Sigmoid colon (tissue), 7 donors: ENCODE results near the gene TBX19. TPM values are rescaled to one million over a fixed set of nuclear protein-coding genes. Genes with fewer than 3 reads are reported as not detected.

Source experiments
- DNase-seq: peaks from one replicate; pipeline ENCODE4 v3.0.0-alpha.2; 2019
- H3K27ac ChIP-seq, 4 donors: fragments of 200-600 bp; sonication (generic); one replicate each; pipeline ENCODE4 v1.5.1; 2016 to 2019; ENCODE audit warnings: mild to moderate bottlenecking in 1 of 4
- H3K27me3 ChIP-seq, 3 donors: fragments of 200-600 bp; sonication (generic); one replicate each; pipeline ENCODE4 v1.5.1; 2019; ENCODE audit warnings: mild to moderate bottlenecking in 1 of 3
- H3K36me3 ChIP-seq, 4 donors: fragments of 200-600 bp; sonication (generic); one replicate each; pipeline ENCODE4 v1.5.1; 2016 to 2019
- H3K4me1 ChIP-seq, 4 donors: fragments of 200-600 bp; sonication (generic); one replicate each; pipeline ENCODE4 v1.5.1; 2017 to 2019
- H3K4me3 ChIP-seq, 4 donors: fragments of 200-600 bp; sonication (generic); one replicate each; pipeline ENCODE4 v1.5.1; 2017 to 2019; ENCODE audit warnings: mild to moderate bottlenecking in 2 of 4, moderate library complexity in 1 of 4
- H3K9me3 ChIP-seq, 4 donors: fragments of 200-600 bp in 3 of 4; sonication (generic) in 3 of 4; one replicate each; pipeline versions ENCODE4 v1.5.1 to v1.6.1; 2013 to 2019
- EP300 ChIP-seq, 4 donors: sonication (generic); formaldehyde crosslinking; IDR thresholded peaks; one replicate each; pipeline ENCODE4 v1.6.1; 2017; ENCODE audit warnings: antibody characterized with exemption in 4 of 4
- POLR2A ChIP-seq, 2 donors: fragments of 450-650 bp; IDR thresholded peaks; one replicate each; pipeline ENCODE4 v1.6.1; 2016; ENCODE audit warnings: antibody characterized with exemption in 2 of 2, mild to moderate bottlenecking in 2 of 2, moderate library complexity in 2 of 2
- POLR2AphosphoS5 ChIP-seq, 4 donors: sonication (generic); formaldehyde crosslinking; IDR thresholded peaks; one replicate each; pipeline ENCODE4 v1.6.1; 2017; ENCODE audit warnings: antibody characterized with exemption in 4 of 4
- WGBS, 2 donors: extraction: QIAGEN DNeasy Blood & Tissue Kit; methylation state at CpG; one replicate each; pipeline ENCODE4 v1.1.7; 2013; 5-methylcytosine and 5-hydroxymethylcytosine counted together
- intact Hi-C: fragments of 100-400 bp; cut with DNase I; formaldehyde crosslinking; loops from one replicate; pipeline ENCODE4 v1.15.1; 2023
- polyA plus RNA-seq, 3 donors: library from polyadenylated mRNA; stranded (reverse); fragments of 200-250 nt; gene quantifications; one replicate each; pipeline ENCODE4 v1.2.3, GENCODE V29; 2013
- total RNA-seq, 4 donors: library from RNA; depleted of rRNA; stranded (reverse); fragments of >200 nt; gene quantifications; one replicate each; pipeline ENCODE4 v1.1.0, GENCODE V29; 2016
- TF ChIP-seq, protein P1 (sequence below), 4 experiments: fragments of 450-650 bp in 3 of 4; fragments of 200-600 bp in 1 of 4; IDR thresholded peaks; one replicate each; pipeline ENCODE4 v1.5.1; 2016 to 2019; ENCODE audit warnings: antibody characterized with exemption in 4 of 4, mild to moderate bottlenecking in 3 of 4, moderate library complexity in 2 of 4
- donor health status: healthy with polysubstance abuse.
- donor health status: Bipolar disorder and iron deficiency.
- donor health status: healthy.

The TBX19 gene
- total and polyA plus RNA-seq, 7 donors: 0.46 to 5.3 (median 2.7) TPM

DNA sequence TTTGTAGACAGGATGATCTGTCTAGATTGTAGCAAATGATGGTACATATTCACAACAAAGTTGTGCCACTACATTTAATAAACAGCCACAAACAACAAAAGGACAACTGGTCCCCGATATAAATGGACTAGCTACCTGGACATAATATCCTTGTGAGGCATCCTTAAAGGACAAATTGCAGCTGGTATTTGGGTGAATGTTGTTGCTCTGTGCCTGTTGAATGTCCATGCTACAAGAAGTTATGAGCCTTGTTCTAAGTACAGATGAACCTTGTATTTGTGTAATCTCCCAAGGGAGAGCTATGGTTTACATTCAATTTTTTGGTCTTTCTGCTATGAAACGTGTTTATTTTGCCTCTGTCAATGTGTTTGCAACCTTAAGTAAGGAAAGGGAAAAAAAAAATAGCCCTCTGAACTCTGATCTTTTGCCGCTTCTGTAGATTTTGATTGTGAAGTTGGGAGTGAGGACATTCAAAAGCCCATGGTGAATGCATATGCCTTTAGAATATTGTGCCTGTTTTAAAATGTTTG lies 28.4 kb upstream of the TBX19 start:
- 82 to 85% methylated on average over 3 of the region's 3 CpGs for WGBS, 2 donors
- Histone ChIP-seq H3K36me3 (peaks cover 0 to 23% (median 4%) of the 10 kb centered on the region in 4 donors), H3K4me3 (no peak overlapping the region), H3K4me1 (peaks cover 0 to 20% (median 8%) of the 10 kb centered on the region in 4 donors), H3K27me3 (no peaks in the 10 kb centered on the region), H3K9me3 (peaks cover 0 to 10% (median 4%) of the 10 kb centered on the region in 4 donors), H3K27ac (no peak overlapping the region)
- intact Hi-C loops: no loop called here
- no peak for DNase-seq
- no peak for TF ChIP-seq POLR2A (IDR thresholded peaks at IDR 0.05)
- TF ChIP-seq, protein P1, sequence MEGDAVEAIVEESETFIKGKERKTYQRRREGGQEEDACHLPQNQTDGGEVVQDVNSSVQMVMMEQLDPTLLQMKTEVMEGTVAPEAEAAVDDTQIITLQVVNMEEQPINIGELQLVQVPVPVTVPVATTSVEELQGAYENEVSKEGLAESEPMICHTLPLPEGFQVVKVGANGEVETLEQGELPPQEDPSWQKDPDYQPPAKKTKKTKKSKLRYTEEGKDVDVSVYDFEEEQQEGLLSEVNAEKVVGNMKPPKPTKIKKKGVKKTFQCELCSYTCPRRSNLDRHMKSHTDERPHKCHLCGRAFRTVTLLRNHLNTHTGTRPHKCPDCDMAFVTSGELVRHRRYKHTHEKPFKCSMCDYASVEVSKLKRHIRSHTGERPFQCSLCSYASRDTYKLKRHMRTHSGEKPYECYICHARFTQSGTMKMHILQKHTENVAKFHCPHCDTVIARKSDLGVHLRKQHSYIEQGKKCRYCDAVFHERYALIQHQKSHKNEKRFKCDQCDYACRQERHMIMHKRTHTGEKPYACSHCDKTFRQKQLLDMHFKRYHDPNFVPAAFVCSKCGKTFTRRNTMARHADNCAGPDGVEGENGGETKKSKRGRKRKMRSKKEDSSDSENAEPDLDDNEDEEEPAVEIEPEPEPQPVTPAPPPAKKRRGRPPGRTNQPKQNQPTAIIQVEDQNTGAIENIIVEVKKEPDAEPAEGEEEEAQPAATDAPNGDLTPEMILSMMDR (IDR thresholded peaks at IDR 0.05): no peak
- TF ChIP-seq POLR2AphosphoS5 (IDR thresholded peaks at IDR 0.05): no peak
- no peak for TF ChIP-seq EP300 (IDR thresholded peaks at IDR 0.05)

DNA sequence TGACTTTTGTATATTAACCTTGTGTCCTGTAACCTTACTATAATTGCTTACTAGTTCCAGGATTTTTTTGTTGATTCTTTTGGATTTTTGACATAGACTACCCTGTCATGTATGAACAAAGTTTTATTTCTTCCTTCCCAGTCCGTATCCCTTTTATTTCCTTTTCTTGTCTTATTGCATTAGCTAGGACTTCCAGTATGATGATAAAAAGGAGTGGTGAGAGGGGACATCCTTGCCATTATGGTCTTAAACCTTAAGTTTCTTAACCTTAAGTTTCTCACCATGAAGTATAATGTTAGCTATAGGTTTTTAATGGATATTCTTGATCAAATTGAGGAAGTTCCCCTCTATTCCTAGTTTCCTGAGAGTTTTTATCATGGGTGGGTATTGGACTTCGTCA lies 24.5 kb upstream of the TBX19 start:
- H3K4me3 ChIP-seq: no peak overlapping the region
- H3K36me3 ChIP-seq: peaks cover 0 to under 1% (median 0%) of the 10 kb centered on the region in 4 donors
- DNase-seq: no peak
- no peaks in the 10 kb centered on the region for H3K27me3 ChIP-seq
- TF ChIP-seq POLR2A (IDR thresholded peaks at IDR 0.05) (no peak), POLR2AphosphoS5 (IDR thresholded peaks at IDR 0.05) (no peak)
- WGBS, 2 donors: 96 to 98% methylated on average over 2 of the region's 2 CpGs
- peaks cover 0 to 10% (median 4%) of the 10 kb centered on the region in 4 donors for H3K9me3 ChIP-seq
- H3K27ac ChIP-seq: no peak overlapping the region
- H3K4me1 ChIP-seq: peaks cover 0 to 14% (median 6%) of the 10 kb centered on the region in 4 donors
- intact Hi-C loops: no loop called here

DNA sequence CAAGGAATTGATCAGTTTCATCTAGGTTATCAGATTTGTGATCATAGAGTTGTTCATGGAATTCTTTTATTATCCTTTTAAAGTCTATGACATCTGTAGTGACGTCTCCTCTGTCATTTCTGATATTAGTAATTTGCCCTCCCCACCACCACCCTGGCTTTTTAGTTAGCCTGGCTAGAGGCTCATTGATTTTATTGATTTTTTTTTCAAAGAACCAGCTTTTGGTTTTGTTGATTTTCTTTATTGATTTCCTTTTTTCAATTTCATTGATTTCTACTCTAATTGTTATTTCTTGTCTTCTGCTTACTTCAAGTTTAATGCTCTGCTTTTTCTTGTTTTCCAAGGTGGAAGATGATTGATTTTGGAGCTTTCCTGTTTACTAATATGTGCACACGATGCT lies 23.3 kb upstream of the TBX19 start:
- Histone ChIP-seq H3K9me3 (peaks cover 0 to 10% (median 4%) of the 10 kb centered on the region in 4 donors), H3K4me3 (no peak overlapping the region), H3K27ac (no peak overlapping the region), H3K36me3 (no peaks in the 10 kb centered on the region), H3K27me3 (no peaks in the 10 kb centered on the region), H3K4me1 (peaks cover 0 to 11% (median 4%) of the 10 kb centered on the region in 4 donors)
- intact Hi-C loops: no loop called here
- no peak for DNase-seq
- 70 to 72% methylated on average over 2 of the region's 2 CpGs for WGBS, 2 donors
- TF ChIP-seq, protein P1 (IDR thresholded peaks at IDR 0.05): no peak
- TF ChIP-seq POLR2AphosphoS5 (IDR thresholded peaks at IDR 0.05) (no peak), EP300 (IDR thresholded peaks at IDR 0.05) (no peak), POLR2A (IDR thresholded peaks at IDR 0.05) (no peak)

DNA sequence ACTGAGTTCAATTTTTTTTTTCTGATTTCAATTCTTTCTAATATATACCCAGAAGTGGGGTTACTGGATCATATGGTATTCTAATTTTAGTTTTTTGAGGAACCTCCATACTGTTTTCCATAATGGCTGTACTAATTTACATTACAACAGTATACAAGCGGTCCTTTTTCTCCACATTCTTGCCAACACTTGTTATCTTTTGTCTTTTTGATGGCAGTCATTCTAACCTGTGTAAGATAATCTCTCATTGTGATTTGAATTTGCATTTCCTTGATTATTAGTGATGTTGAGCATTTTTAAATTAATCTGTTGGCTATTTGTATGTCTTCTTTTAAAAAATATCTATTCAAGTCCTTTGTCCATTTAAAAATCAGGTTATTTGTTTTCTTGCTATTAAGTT lies 21.1 kb upstream of the TBX19 start:
- Histone ChIP-seq H3K27me3 (no peaks in the 10 kb centered on the region), H3K36me3 (no peaks in the 10 kb centered on the region), H3K9me3 (peaks cover 0 to 10% (median 4%) of the 10 kb centered on the region in 4 donors), H3K4me3 (no peak overlapping the region), H3K27ac (no peak overlapping the region), H3K4me1 (peaks cover 0 to 8% (median 3%) of the 10 kb centered on the region in 4 donors)
- WGBS, 2 donors: 97 to 99% methylated on average over 1 of the region's 1 CpG
- intact Hi-C loops: no loop called here
- TF ChIP-seq, protein P1 (IDR thresholded peaks at IDR 0.05): no peak
- no peak for TF ChIP-seq EP300 (IDR thresholded peaks at IDR 0.05)
- TF ChIP-seq POLR2A (IDR thresholded peaks at IDR 0.05): no peak
- TF ChIP-seq POLR2AphosphoS5 (IDR thresholded peaks at IDR 0.05): no peak
- DNase-seq: no peak

DNA sequence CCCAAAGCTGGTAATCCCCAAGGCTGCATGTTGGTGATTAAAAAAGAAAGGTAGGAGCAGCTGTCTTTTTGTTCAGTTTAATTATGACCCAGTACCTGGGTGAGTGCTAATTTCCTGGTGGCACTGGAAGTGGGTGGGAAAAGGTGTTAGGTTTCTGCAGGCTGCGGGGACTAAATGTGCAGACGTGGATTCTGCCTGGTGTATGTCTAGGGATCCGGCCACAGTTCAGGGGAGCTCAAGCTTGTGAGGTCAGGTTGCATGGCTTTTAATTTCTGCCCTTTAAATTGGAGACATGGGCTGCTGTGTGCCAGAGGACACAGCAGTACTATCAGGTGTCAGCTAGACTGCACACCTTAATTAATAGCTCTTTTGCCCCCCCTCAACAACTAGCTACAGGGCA lies 20.3 kb upstream of the TBX19 start:
- no peak overlapping the region for H3K27ac ChIP-seq
- no peaks in the 10 kb centered on the region for H3K36me3 ChIP-seq
- H3K4me3 ChIP-seq: no peak overlapping the region
- intact Hi-C loops: no loop called here
- WGBS, 2 donors: 94 to 96% methylated on average over 3 of the region's 3 CpGs
- no peaks in the 10 kb centered on the region for H3K27me3 ChIP-seq
- peaks cover 0 to 8% (median 3%) of the 10 kb centered on the region in 4 donors for H3K4me1 ChIP-seq
- DNase-seq: no peak
- H3K9me3 ChIP-seq: peaks cover 0 to 10% (median 4%) of the 10 kb centered on the region in 4 donors
- TF ChIP-seq POLR2A (IDR thresholded peaks at IDR 0.05) (no peak), POLR2AphosphoS5 (IDR thresholded peaks at IDR 0.05) (no peak), EP300 (IDR thresholded peaks at IDR 0.05) (no peak)
- TF ChIP-seq, protein P1 (IDR thresholded peaks at IDR 0.05): no peak
